ENCODE data around the gene AICDA. TPM values are rescaled to one million over a fixed set of nuclear protein-coding genes. Genes with fewer than 3 reads are reported as not detected.
"Not testable (repeated sequence)": the region's sequence is repeated elsewhere in the genome, so short reads cannot be mapped to it uniquely, and the experiment has no call there.

The AICDA gene
- total RNA-seq, 4 donors from 2014 or later, result not detected

DNA sequence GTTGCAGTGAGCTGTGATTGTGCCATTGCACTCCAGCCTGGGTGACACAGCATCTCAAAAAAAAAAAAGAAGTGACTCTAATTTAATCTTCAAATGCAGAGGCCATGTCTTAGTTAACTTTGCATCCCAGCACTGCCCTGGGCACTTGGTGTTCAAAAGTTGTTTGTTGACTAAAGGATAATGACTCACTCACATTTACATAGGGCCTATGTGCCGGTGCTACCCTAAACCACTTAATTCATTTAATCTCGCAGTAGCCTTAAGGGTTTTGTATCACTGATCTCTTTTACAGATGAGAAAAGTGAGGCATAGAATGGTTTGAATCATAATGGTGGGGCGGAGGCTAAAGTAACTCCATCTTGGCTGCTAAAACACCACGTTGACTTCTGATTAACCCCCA is 26.3 kb upstream of the AICDA start:
- Histone ChIP-seq H3K27me3 (peaks cover 0 to 16% (median 0%) of the 10 kb centered on the region in 4 donors), H3K9me3 (no peaks in the 10 kb centered on the region), H3K27ac (no peak overlapping the region), H3K4me1 (peaks cover 0 to 28% (median 0%) of the 10 kb centered on the region in 3 donors), H3K36me3 (no peaks in the 10 kb centered on the region), H3K4me3 (no peak overlapping the region)
- intact Hi-C loops (cut with DNase I), result no loop called here
- DNase-seq, result no peak
- TF ChIP-seq POLR2A (IDR thresholded peaks at IDR 0.05), result no peak
- TF ChIP-seq, protein P1, sequence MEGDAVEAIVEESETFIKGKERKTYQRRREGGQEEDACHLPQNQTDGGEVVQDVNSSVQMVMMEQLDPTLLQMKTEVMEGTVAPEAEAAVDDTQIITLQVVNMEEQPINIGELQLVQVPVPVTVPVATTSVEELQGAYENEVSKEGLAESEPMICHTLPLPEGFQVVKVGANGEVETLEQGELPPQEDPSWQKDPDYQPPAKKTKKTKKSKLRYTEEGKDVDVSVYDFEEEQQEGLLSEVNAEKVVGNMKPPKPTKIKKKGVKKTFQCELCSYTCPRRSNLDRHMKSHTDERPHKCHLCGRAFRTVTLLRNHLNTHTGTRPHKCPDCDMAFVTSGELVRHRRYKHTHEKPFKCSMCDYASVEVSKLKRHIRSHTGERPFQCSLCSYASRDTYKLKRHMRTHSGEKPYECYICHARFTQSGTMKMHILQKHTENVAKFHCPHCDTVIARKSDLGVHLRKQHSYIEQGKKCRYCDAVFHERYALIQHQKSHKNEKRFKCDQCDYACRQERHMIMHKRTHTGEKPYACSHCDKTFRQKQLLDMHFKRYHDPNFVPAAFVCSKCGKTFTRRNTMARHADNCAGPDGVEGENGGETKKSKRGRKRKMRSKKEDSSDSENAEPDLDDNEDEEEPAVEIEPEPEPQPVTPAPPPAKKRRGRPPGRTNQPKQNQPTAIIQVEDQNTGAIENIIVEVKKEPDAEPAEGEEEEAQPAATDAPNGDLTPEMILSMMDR (IDR thresholded peaks at IDR 0.05), result no peak
- WGBS, 2 donors, result 39 to 54% methylated on average over 4 of the region's 4 CpGs

DNA sequence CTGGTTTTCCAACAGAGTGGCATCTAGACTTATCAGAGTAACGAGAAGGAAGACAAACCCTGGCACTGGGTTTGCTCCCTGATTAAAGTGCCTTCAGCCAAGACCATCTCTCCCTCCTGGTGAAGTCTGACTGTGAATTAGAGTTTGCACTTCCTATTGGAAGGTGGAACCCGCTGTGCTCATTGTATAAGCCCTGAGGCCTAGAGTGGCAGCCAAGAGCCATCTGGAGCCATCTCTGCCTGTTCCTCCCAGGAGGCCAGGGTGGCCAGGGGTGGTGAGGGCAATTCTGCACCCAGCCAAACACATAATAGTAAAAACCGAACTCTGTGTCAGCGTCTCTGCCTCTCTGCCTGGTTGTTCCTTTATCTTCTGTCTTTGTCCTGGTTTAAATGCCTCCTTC is 25.0 kb upstream of the AICDA start:
- Histone ChIP-seq H3K4me3 (no peak overlapping the region), H3K27ac (no peak overlapping the region), H3K27me3 (peaks cover 0 to 16% (median 0%) of the 10 kb centered on the region in 4 donors), H3K4me1 (peaks cover 0 to 28% (median 0%) of the 10 kb centered on the region in 3 donors), H3K9me3 (no peaks in the 10 kb centered on the region), H3K36me3 (no peaks in the 10 kb centered on the region)
- DNase-seq, result no peak
- TF ChIP-seq, protein P1 (IDR thresholded peaks at IDR 0.05), result no peak
- no peak for TF ChIP-seq POLR2A (IDR thresholded peaks at IDR 0.05)
- WGBS, 2 donors, result 53 to 79% methylated on average over 4 of the region's 4 CpGs
- intact Hi-C loops (cut with DNase I), result no loop called here

DNA sequence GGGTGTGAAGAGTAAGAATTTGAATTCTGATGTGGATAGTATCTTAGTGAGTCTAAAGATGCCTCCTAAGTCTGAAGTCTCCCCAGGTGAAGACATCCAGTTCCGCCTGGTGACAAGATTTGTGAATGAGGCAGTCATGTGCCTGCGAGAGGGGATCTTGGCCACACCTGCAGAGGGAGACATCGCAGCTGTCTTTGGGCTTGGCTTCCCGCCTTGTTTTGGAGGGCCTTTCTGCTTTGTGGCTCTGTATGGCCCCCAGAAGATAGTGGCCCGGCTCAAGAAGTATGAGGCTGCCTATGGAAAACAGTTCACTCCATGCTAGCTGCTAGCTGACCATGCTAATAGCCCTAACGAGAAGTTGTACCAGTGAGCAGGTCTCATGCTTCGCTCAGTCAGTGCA is 24.6 kb upstream of the AICDA start:
- whole genome bisulfite sequencing, 2 donors, result 85 to 97% methylated on average over 3 to 5 of the region's 7 CpGs
- no peak overlapping the region for H3K27ac ChIP-seq

DNA sequence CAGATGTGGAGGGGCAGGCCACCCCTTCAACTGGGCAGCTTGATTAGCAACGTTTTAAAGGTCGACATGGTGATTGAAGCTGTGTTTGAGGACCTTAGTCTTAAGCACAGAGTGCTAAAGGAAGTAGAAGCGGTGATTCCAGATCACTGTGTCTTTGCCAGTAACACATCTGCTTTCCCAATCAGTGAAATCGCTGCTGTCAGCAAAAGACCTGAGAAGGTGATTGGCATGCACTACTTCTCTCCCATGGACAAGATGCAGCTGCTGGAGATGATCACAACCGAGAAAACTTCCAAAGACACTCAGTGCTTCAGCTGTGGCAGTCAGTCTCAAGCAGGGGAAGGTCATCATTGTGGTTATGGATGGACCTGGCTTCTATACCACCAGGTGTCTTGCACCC is 23.9 kb upstream of the AICDA start:
- Histone ChIP-seq H3K9me3 (no peaks in the 10 kb centered on the region), H3K4me3 (no peak overlapping the region), H3K36me3 (no peaks in the 10 kb centered on the region), H3K27ac (no peak overlapping the region), H3K27me3 (peaks cover 0 to 12% (median 0%) of the 10 kb centered on the region in 4 donors), H3K4me1 (peaks cover 0 to 28% (median 0%) of the 10 kb centered on the region in 3 donors)
- intact Hi-C loops (cut with DNase I), result no loop called here
- no peak for TF ChIP-seq POLR2A (IDR thresholded peaks at IDR 0.05)
- TF ChIP-seq, protein P1 (IDR thresholded peaks at IDR 0.05), result no peak
- WGBS, 2 donors, result 56 to 64% methylated on average over 4 to 5 of the region's 5 CpGs
- DNase-seq, result no peak

More for the DNA sequence above, 24.6 kb upstream of the AICDA start:
- no peak for DNase-seq
- no peaks in the 10 kb centered on the region for H3K9me3 ChIP-seq
- peaks cover 0 to 16% (median 0%) of the 10 kb centered on the region in 4 donors for H3K27me3 ChIP-seq
- TF ChIP-seq, protein P1 (IDR thresholded peaks at IDR 0.05), result no peak
- no peak for TF ChIP-seq POLR2A (IDR thresholded peaks at IDR 0.05)
- H3K4me1 ChIP-seq, result peaks cover 0 to 28% (median 0%) of the 10 kb centered on the region in 3 donors
- no peak overlapping the region for H3K4me3 ChIP-seq
- intact Hi-C loops (cut with DNase I), result no loop called here
- no peaks in the 10 kb centered on the region for H3K36me3 ChIP-seq

DNA sequence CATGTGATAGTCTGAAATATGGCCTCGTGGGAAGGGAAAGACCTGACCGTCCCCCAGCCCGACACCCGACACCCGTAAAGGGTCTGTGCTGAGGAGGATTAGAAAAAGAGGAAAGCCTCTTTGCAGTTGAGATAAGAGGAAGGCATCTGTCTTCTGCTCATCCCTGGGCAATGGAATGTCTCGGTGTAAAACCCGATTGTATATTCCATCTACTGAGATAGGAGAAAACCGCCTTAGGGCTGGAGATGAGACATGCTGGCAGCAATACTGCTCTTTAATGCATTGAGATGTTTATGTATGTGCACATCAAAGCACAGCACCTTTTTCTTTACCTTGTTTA is 23.3 kb upstream of the AICDA start:
- H3K4me3 ChIP-seq; H3K9me3 ChIP-seq; H3K36me3 ChIP-seq; intact Hi-C loops (cut with DNase I); DNase-seq: not testable (repeated sequence)
- H3K27me3 ChIP-seq, result peaks cover 0 to 11% (median 0%) of the 10 kb centered on the region in 4 donors
- 37 to 56% methylated on average over 8 of the region's 8 CpGs for WGBS, 2 donors
- peaks cover 0 to 28% (median 0%) of the 10 kb centered on the region in 3 donors for H3K4me1 ChIP-seq
- peak overlapping the region in 1 of 4 donors; percentile 19 for H3K27ac ChIP-seq

DNA sequence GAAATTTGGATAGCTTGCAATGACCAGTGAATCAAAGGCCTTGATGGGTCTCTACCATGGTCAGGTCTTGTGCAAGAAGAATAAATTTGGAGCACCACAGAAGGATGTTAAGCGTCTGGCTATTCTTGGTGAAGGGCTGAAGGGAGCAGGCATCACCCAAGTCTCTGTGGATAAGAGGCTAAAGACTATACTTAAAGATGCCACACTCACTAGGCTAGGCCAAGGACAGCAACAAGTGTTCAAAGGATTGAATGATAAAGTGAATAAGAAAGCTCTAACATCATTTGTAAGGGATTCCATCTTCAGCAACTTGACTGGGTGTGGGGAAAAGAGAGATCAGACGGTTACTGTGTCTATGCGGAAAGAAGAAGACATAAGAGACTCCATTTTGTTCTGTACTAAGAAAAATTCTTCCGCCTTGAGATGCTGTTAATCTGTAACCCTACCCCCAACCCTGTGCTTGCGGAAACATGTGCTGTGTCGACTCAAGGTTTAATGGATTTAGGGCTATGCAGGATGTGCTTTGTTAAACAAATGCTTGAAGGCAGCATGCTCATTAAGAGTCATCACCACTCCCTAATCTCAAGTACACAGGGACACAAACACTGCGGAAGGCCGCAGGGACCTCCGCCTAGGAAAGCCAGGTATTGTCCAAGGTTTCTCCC is 22.8 kb upstream of the AICDA start:
- peaks cover 0 to 11% (median 0%) of the 10 kb centered on the region in 4 donors for H3K27me3 ChIP-seq
- H3K36me3 ChIP-seq; H3K4me3 ChIP-seq; DNase-seq; H3K9me3 ChIP-seq; H3K27ac ChIP-seq; intact Hi-C loops (cut with DNase I): not testable (repeated sequence)
- peaks cover 0 to 28% (median 0%) of the 10 kb centered on the region in 3 donors for H3K4me1 ChIP-seq
- WGBS, 2 donors, result 46 to 57% methylated on average over 8 to 9 of the region's 9 CpGs
